Nephron progenitor cell (in vitro differentiated cells): Measurements from ENCODE around the gene NOS1AP.

ENCODE experiments used
- DNase-seq: peaks from one replicate; pipeline ENCODE4 v3.0.0; 2021
- H3K27ac Mint-ChIP-seq: 2 replicates; pipeline ENCODE4 v1.8.0; 2021; ENCODE audit warnings: mild to moderate bottlenecking, moderate library complexity, mixed read lengths
- H3K27me3 Mint-ChIP-seq: 2 replicates; pipeline ENCODE4 v1.8.0; 2021; ENCODE audit warnings: mild to moderate bottlenecking, low read depth, mixed read lengths; ENCODE audit not compliant: poor library complexity
- H3K36me3 Mint-ChIP-seq: 2 replicates; pipeline ENCODE4 v1.8.0; 2021; ENCODE audit warnings: low read depth, mixed read lengths
- H3K4me1 Mint-ChIP-seq: 2 replicates; pipeline ENCODE4 v1.8.0; 2021; ENCODE audit warnings: mixed read lengths
- H3K4me3 Mint-ChIP-seq: 2 replicates; pipeline ENCODE4 v1.8.0; 2021; ENCODE audit warnings: mild to moderate bottlenecking, moderate library complexity, mixed read lengths
- H3K9me3 Mint-ChIP-seq: 2 replicates; pipeline ENCODE4 v1.8.0; 2021; ENCODE audit warnings: mild to moderate bottlenecking, moderate library complexity, mixed read lengths
- CTCF ChIP-seq: fragments of 200-600 bp; sonication (generic); IDR thresholded peaks from 2 replicates; pipeline ENCODE4 v1.5.0; 2021; ENCODE audit warnings: antibody characterized with exemption

Gene NOS1AP

GRCh38 chr1:162365284-162366020 is 296.0 kb downstream of the NOS1AP start:
- H3K9me3 Mint-ChIP-seq: no peaks in the 10 kb centered on the region

GRCh38 chr1:162366149-162366548 is 296.7 kb downstream of the NOS1AP start:
- DNase-seq: no peak
- Mint-ChIP-seq H3K9me3 (no peaks in the 10 kb centered on the region), H3K36me3 (no peaks in the 10 kb centered on the region), H3K4me3 (no peak overlapping the region), H3K27me3 (peaks cover 6% of the 10 kb centered on the region), H3K27ac (no peak overlapping the region), H3K4me1 (peaks cover 15% of the 10 kb centered on the region)
- no peak for TF ChIP-seq CTCF

More at GRCh38 chr1:162365284-162366020, 296.0 kb downstream of the NOS1AP start:
- peaks cover 15% of the 10 kb centered on the region for H3K4me1 Mint-ChIP-seq
- H3K4me3 Mint-ChIP-seq: no peak overlapping the region
- no peaks in the 10 kb centered on the region for H3K36me3 Mint-ChIP-seq
- H3K27me3 Mint-ChIP-seq: peaks cover 6% of the 10 kb centered on the region
- no peak for DNase-seq
- TF ChIP-seq CTCF: no peak
- H3K27ac Mint-ChIP-seq: no peak overlapping the region

GRCh38 chr1:162366671-162367070 is 297.2 kb downstream of the NOS1AP start:
- Mint-ChIP-seq H3K9me3 (no peaks in the 10 kb centered on the region), H3K36me3 (no peaks in the 10 kb centered on the region), H3K4me1 (peaks cover 15% of the 10 kb centered on the region), H3K27ac (no peak overlapping the region), H3K27me3 (peaks cover 6% of the 10 kb centered on the region), H3K4me3 (no peak overlapping the region)
- no peak for TF ChIP-seq CTCF
- DNase-seq: no peak

GRCh38 chr1:162367073-162367472 is 297.6 kb downstream of the NOS1AP start:
- Mint-ChIP-seq H3K9me3 (no peaks in the 10 kb centered on the region), H3K36me3 (no peaks in the 10 kb centered on the region), H3K4me3 (no peak overlapping the region), H3K27ac (no peak overlapping the region), H3K27me3 (peaks cover 5% of the 10 kb centered on the region), H3K4me1 (peaks cover 15% of the 10 kb centered on the region)
- DNase-seq: no peak
- no peak for TF ChIP-seq CTCF

GRCh38 chr1:162367772-162368171 is 298.3 kb downstream of the NOS1AP start:
- Mint-ChIP-seq H3K9me3 (no peaks in the 10 kb centered on the region), H3K27me3 (peaks cover 2% of the 10 kb centered on the region), H3K36me3 (no peaks in the 10 kb centered on the region), H3K27ac (no peak overlapping the region), H3K4me3 (no peak overlapping the region), H3K4me1 (peaks cover 15% of the 10 kb centered on the region)
- no peak for TF ChIP-seq CTCF
- no peak for DNase-seq

- no peak overlapping the region for H3K4me3 Mint-ChIP-seq
- no peak for DNase-seq
- peaks cover 16% of the 10 kb centered on the region for H3K4me1 Mint-ChIP-seq
- no peaks in the 10 kb centered on the region for H3K36me3 Mint-ChIP-seq
- H3K9me3 Mint-ChIP-seq: no peaks in the 10 kb centered on the region
- TF ChIP-seq CTCF: no peak
- H3K27me3 Mint-ChIP-seq: peaks cover 8% of the 10 kb centered on the region
- H3K27ac Mint-ChIP-seq: peak overlapping the region; percentile 80
Measured at GRCh38 chr1:162368451-162368850, 299.0 kb downstream of the NOS1AP start.
